Prostate gland (tissue), 2 donors: Measurements from ENCODE around the gene USP9X.

Experiments
- POLR2A ChIP-seq: fragments of 450-650 bp; IDR thresholded peaks from one replicate; pipeline ENCODE4 v1.6.1; 2016; ENCODE audit warnings: antibody characterized with exemption, mild to moderate bottlenecking
- POLR2AphosphoS5 ChIP-seq: sonication (generic); formaldehyde crosslinking; IDR thresholded peaks from one replicate; pipeline ENCODE4 v1.6.1; 2017; ENCODE audit warnings: antibody characterized with exemption
- TF ChIP-seq, protein P1 (sequence below), 4 experiments: fragments of 200-600 bp in 2 of 4; fragments of 450-650 bp in 2 of 4; sonication (generic) in 2 of 4; IDR thresholded peaks; 1 replicate in 3 of 4; 2 replicates in 1 of 4; pipeline ENCODE4 v1.5.1; 2016 to 2019; ENCODE audit warnings: antibody characterized with exemption in 4 of 4, mild to moderate bottlenecking in 2 of 4, moderate library complexity in 2 of 4

DNA sequence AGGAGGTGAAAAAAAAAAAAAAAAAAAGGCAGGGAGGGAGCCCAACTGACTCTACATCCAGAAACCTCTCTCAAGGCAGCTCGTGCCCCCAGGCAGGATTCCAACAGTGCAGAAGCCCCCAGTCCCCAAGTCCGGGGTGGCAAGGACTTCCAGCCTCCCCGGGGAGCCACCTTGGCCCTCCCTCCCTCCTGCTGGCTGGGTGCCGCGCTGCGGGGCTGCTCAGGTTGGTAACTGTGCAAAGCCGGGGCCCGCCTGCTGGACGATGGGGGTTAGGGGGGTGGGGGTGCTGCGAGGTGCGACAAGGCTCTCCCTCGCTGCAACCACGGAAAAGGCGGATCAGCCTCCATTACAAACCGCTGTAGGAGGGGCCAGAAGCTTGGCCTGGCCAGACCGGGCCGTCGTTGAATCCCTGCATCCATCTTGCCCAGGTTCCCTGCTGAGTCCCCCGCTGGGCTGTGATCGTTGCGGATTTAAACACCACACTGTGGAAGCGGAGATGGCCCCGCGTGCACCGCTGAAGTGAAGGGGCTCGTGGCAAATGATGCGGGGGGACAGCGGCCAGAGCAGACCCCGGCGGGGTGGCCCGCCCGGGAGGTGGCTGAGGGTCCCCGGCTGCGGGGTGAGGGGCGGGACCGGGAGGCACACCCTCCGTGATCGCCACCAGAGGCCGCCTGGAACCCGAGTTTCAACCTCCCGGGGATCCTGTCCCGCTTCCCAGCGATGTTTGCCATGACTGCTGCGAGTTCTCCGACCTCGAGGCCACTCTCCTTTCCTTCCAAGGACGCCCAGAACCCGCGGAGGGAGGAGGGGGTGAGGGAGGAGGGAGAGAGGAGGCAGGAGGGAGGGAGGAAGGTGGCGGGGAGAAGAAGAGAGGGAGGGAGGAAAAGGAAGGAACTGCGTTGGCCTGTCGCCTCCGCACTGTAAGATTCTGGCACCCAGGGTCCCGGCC, 190.7 kb downstream of the USP9X start:
- TF ChIP-seq, protein P1, sequence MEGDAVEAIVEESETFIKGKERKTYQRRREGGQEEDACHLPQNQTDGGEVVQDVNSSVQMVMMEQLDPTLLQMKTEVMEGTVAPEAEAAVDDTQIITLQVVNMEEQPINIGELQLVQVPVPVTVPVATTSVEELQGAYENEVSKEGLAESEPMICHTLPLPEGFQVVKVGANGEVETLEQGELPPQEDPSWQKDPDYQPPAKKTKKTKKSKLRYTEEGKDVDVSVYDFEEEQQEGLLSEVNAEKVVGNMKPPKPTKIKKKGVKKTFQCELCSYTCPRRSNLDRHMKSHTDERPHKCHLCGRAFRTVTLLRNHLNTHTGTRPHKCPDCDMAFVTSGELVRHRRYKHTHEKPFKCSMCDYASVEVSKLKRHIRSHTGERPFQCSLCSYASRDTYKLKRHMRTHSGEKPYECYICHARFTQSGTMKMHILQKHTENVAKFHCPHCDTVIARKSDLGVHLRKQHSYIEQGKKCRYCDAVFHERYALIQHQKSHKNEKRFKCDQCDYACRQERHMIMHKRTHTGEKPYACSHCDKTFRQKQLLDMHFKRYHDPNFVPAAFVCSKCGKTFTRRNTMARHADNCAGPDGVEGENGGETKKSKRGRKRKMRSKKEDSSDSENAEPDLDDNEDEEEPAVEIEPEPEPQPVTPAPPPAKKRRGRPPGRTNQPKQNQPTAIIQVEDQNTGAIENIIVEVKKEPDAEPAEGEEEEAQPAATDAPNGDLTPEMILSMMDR (IDR thresholded peaks at IDR 0.05), result peak in 3 of 4 experiments; percentile 16 to 43 (median 32)
- peak; percentile 7 for TF ChIP-seq POLR2AphosphoS5
- no peak for TF ChIP-seq POLR2A
